ENCODE data around the gene SLC22A23.

DNA sequence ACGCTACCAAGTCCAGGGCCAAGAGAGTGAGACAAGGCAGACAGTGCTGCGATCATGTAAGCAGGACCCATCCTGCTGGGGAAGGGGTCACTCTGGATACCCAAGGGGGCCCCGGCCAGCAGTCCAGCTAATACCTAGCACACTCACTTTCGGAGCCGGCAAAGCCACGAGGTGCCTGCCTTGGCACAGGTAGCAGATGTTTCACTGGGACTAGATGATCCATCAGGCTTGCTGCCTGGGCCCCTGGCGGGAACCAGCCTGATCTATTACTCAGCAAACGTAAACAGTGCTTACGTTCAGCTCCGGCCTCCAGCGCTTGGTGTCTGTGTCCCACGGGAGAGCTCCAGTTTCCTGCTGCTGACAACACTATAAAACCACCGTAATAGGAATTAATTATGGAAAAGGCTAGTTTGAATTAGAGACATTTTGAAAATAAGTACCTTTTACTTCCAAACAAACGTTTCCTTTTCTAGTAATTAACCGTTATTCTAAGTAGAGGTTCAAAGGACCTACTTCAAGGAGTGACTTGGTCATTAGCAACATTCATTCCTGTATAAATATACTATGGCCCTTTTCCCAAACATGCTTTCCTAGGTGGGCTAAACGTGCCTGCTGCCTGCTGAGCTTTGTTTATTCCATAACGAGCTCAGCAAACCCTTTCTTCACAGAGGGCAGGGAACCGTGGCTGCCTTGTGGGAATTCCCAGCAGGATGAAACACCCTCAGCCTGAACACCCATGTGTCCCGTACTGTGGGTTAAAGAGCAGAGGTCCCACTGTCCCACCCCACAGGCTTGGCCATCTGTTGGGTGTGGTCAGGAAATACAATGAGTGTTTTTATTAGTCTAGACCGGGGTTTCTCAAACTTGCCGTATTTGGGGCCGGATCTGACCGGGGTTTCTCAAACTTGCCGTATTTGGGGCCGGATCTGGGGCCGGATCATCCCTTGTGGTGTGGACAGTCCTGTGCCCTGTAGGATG, 18.4 kb downstream of the SLC22A23 start:
- no peak for TF ChIP-seq CTCF (conservative IDR thresholded peaks at IDR 0.05; ENCODE audit: low read depth, low read length)
- TF ChIP-seq EZH2phosphoT487 (IDR thresholded peaks at IDR 0.05; ENCODE audit: borderline replicate concordance, low read length), result no peak

Data from PC-3 (cell line).